Body of pancreas (tissue), 4 donors: ENCODE results near the gene HSPA12A. TPM values are rescaled to one million over a fixed set of nuclear protein-coding genes. Genes with fewer than 3 reads are reported as not detected.

ENCODE experiments used
- ATAC-seq: fragments of 150-250 bp; one replicate; pipeline ENCODE4 v1.9.1; 2016
- DNase-seq, 4 donors: peaks; one replicate each; pipeline ENCODE4 v3.0.0-alpha.2; 2019
- H3K27ac ChIP-seq, 4 donors: fragments of 200-600 bp; sonication (generic); 1 replicate in 3 of 4; 2 replicates in 1 of 4; pipeline versions ENCODE4 v1.5.1 to v1.6.1; 2016 to 2019; ENCODE audit warnings: mild to moderate bottlenecking in 1 of 4, mixed read lengths in 1 of 4, moderate library complexity in 1 of 4
- H3K27me3 ChIP-seq, 2 donors: fragments of 200-600 bp; sonication (generic); one replicate each; pipeline ENCODE4 v1.6.0; 2016; ENCODE audit warnings: mild to moderate bottlenecking in 1 of 2
- H3K36me3 ChIP-seq, 2 donors: fragments of 200-600 bp; sonication (generic); replicated peaks in 1 of 2; 2 replicates each; pipeline ENCODE4 v1.5.1; 2016; ENCODE audit warnings: low read depth in 2 of 2; ENCODE audit not compliant: insufficient read depth in 1 of 2
- H3K4me1 ChIP-seq: fragments of 200-600 bp; sonication (generic); one replicate; pipeline ENCODE4 v1.6.0; 2016
- H3K4me3 ChIP-seq, 2 donors: fragments of 200-600 bp; sonication (generic); 1 replicate in 1 of 2; 2 replicates in 1 of 2; pipeline ENCODE4 v1.5.1; 2016 to 2019
- H3K9me3 ChIP-seq, 3 donors: fragments of 200-600 bp; sonication (generic); 1 replicate in 2 of 3; 2 replicates in 1 of 3; pipeline ENCODE4 v1.5.1; 2016
- POLR2A ChIP-seq, 3 donors: fragments of 450-650 bp; IDR thresholded peaks; one replicate each; pipeline ENCODE4 v1.6.1; 2016; ENCODE audit warnings: antibody characterized with exemption in 3 of 3, mild to moderate bottlenecking in 2 of 3
- WGBS, 2 donors: methylation state at CpG; one replicate each; pipeline ENCODE4 v1.1.5; 2017; 5-methylcytosine and 5-hydroxymethylcytosine counted together
- intact Hi-C: fragments of 100-400 bp; cut with DNase I; formaldehyde crosslinking; loops from one replicate; pipeline ENCODE4 v1.15.1; 2023
- total RNA-seq, 2 donors: library from RNA; depleted of rRNA; stranded (reverse); fragments of >200 nt; gene quantifications; one replicate each; pipeline ENCODE4 v1.1.0, GENCODE V29; 2016
- TF ChIP-seq, protein P1 (sequence below), 7 experiments: fragments of 450-650 bp in 4 of 7; fragments of 200-600 bp in 3 of 7; sonication (generic) in 3 of 7; IDR thresholded peaks; one replicate each; pipeline ENCODE4 v1.5.1; 2016 to 2019; ENCODE audit warnings: antibody characterized with exemption in 7 of 7

Gene HSPA12A
- total RNA-seq, 2 donors from 2014 or later, result 8.3 to 22.7 TPM

GRCh38 chr10:116753759-116754158 is 11.4 kb upstream of the HSPA12A start:
- Histone ChIP-seq H3K4me3 (no peak overlapping the region), H3K4me1 (no peaks in the 10 kb centered on the region), H3K9me3 (no peaks in the 10 kb centered on the region), H3K27me3 (no peaks in the 10 kb centered on the region), H3K36me3 (no peaks in the 10 kb centered on the region), H3K27ac (no peak overlapping the region)
- 61 to 65% methylated on average over 8 of the region's 8 CpGs for WGBS, 2 donors
- intact Hi-C loops, result no loop called here
- peak in 1 of 4 donors; percentile 37 for DNase-seq
- ATAC-seq, result no peak
- TF ChIP-seq POLR2A (IDR thresholded peaks at IDR 0.05), result no peak
- TF ChIP-seq, protein P1, sequence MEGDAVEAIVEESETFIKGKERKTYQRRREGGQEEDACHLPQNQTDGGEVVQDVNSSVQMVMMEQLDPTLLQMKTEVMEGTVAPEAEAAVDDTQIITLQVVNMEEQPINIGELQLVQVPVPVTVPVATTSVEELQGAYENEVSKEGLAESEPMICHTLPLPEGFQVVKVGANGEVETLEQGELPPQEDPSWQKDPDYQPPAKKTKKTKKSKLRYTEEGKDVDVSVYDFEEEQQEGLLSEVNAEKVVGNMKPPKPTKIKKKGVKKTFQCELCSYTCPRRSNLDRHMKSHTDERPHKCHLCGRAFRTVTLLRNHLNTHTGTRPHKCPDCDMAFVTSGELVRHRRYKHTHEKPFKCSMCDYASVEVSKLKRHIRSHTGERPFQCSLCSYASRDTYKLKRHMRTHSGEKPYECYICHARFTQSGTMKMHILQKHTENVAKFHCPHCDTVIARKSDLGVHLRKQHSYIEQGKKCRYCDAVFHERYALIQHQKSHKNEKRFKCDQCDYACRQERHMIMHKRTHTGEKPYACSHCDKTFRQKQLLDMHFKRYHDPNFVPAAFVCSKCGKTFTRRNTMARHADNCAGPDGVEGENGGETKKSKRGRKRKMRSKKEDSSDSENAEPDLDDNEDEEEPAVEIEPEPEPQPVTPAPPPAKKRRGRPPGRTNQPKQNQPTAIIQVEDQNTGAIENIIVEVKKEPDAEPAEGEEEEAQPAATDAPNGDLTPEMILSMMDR (IDR thresholded peaks at IDR 0.05), result no peak

GRCh38 chr10:116752969-116753665 is 10.8 kb upstream of the HSPA12A start:
- ATAC-seq (no peak), DNase-seq (peak in 1 of 4 donors; percentile 6)
- Histone ChIP-seq H3K36me3 (no peaks in the 10 kb centered on the region), H3K27ac (no peak overlapping the region), H3K27me3 (no peaks in the 10 kb centered on the region), H3K9me3 (no peaks in the 10 kb centered on the region), H3K4me3 (no peak overlapping the region), H3K4me1 (no peaks in the 10 kb centered on the region)
- WGBS, 2 donors, result 81 to 92% methylated on average over 4 of the region's 4 CpGs
- TF ChIP-seq POLR2A (IDR thresholded peaks at IDR 0.05), result no peak
- TF ChIP-seq, protein P1 (IDR thresholded peaks at IDR 0.05), result no peak
- intact Hi-C loops, result no loop called here

- WGBS, 2 donors, result 89 to 90% methylated on average over 1 of the region's 1 CpG
- Histone ChIP-seq H3K4me1 (no peaks in the 10 kb centered on the region), H3K36me3 (no peaks in the 10 kb centered on the region), H3K4me3 (no peak overlapping the region), H3K27ac (no peak overlapping the region), H3K9me3 (no peaks in the 10 kb centered on the region), H3K27me3 (no peaks in the 10 kb centered on the region)
- no peak for TF ChIP-seq POLR2A (IDR thresholded peaks at IDR 0.05)
- intact Hi-C loops, result no loop called here
- DNase-seq (peak in 1 of 4 donors; percentile 0), ATAC-seq (no peak)
These were observed 10.2 kb upstream of the HSPA12A start for GRCh38 chr10:116752563-116752962.

DNA sequence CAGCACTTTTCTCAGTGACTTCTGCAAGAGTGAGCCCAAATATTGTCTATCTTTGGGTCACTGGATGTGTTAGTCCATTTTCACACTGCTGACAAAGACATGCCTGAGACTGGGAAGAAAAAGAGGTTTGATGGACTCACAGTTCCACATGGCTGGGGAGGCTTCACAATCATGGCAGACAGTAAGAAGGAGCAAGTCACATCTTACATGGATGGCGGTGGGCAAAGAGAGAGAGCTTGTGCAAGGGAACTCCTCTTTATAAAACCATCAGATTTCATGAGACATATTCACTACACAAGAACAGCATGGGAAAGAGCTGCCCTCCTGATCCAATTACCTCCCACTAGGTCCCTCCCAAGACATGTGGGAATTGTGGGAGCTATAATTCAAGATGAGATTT is 6.1 kb upstream of the HSPA12A start:
- 92 to 96% methylated on average over 1 of the region's 1 CpG for WGBS, 2 donors
- TF ChIP-seq, protein P1 (IDR thresholded peaks at IDR 0.05), result no peak
- TF ChIP-seq POLR2A (IDR thresholded peaks at IDR 0.05), result no peak
- no peak overlapping the region for H3K27ac ChIP-seq
- peaks cover under 1% of the 10 kb centered on the region for H3K4me1 ChIP-seq
- H3K4me3 ChIP-seq, result no peak overlapping the region
- no peaks in the 10 kb centered on the region for H3K27me3 ChIP-seq
- no peaks in the 10 kb centered on the region for H3K9me3 ChIP-seq
- no peak for DNase-seq
- no peaks in the 10 kb centered on the region for H3K36me3 ChIP-seq
- intact Hi-C loops, result no loop called here
- no peak for ATAC-seq

- Histone ChIP-seq H3K27ac (no peak overlapping the region), H3K27me3 (no peaks in the 10 kb centered on the region), H3K36me3 (no peaks in the 10 kb centered on the region), H3K4me1 (peaks cover 5% of the 10 kb centered on the region), H3K4me3 (no peak overlapping the region), H3K9me3 (no peaks in the 10 kb centered on the region)
- WGBS, 2 donors, result 95% methylated on average over 1 of the region's 1 CpG
- ATAC-seq, result peak; percentile 15
- intact Hi-C loops, result no loop called here
- no peak for DNase-seq
- TF ChIP-seq, protein P1 (IDR thresholded peaks at IDR 0.05), result no peak
- TF ChIP-seq POLR2A (IDR thresholded peaks at IDR 0.05), result no peak
These were observed 5.7 kb upstream of the HSPA12A start for GRCh38 chr10:116748041-116748440.
